ENCODE measurements around the gene SMARCD3. TPM values are rescaled to one million over a fixed set of nuclear protein-coding genes. Genes with fewer than 3 reads are reported as not detected.

The SMARCD3 gene
- total and polyA plus RNA-seq, 2 of the 8 experiments (the other 6 are each of a cell fraction or from before 2014, with no cell fraction given) = 3.0 to 5.6 TPM

- Histone ChIP-seq H3K4ac (replicated peaks; ENCODE audit: insufficient read length, low read depth, low read length) (peak within 1 kb of the TSS; percentile 81), H3K36me3 (ENCODE audit: control insufficient read depth in 2 of 4, insufficient read depth in 4 of 4, low read length in 3 of 4) (peaks cover 7 to 18% (median 11%) of the 10 kb centered on the region in 4 experiments; a peak in 7 of 8 replicates), H2AK5ac (ENCODE audit: low read depth, low read length) (peak within 1 kb of the TSS; percentile 53; the same call in 1 of the 2 replicates), H3K9me3 (ENCODE audit: insufficient read depth in 2 of 2, low read depth in 1 of 2, low read length in 1 of 2) (no peaks in the 10 kb centered on the region), H3K79me2 (ENCODE audit: control insufficient read depth in 1 of 2, insufficient read depth in 2 of 2, low read length in 2 of 2) (peaks cover 4 to 23% of the 10 kb centered on the region in 2 experiments; a peak in 3 of 4 replicates), H4K8ac (ENCODE audit: extremely low read depth, insufficient read depth, low read length) (peak within 1 kb of the TSS; percentile 81), H3K4me1 (replicated peaks in 1 of 4; ENCODE audit: control insufficient read depth in 3 of 4, insufficient read depth in 4 of 4, low read length in 3 of 4) (peaks cover 4 to 9% (median 6%) of the 10 kb centered on the region in 4 experiments; a peak in 5 of 7 replicates), H2BK20ac (ENCODE audit: low read length) (no peak within 1 kb of the TSS), H3K4me3 (ENCODE audit: extremely low read depth in 1 of 4, insufficient read depth in 2 of 4, low read depth in 3 of 4, low read length in 4 of 4) (peak within 1 kb of the TSS; percentile 72 to 96 (median 90)), H3K79me1 (ENCODE audit: low read depth, low read length) (peaks cover 11% of the 10 kb centered on the region), H3K56ac (replicated peaks; ENCODE audit: insufficient read length, low read depth, low read length) (peak within 1 kb of the TSS; percentile 63), H4K20me1 (replicated peaks in 1 of 2; ENCODE audit: control insufficient read depth in 1 of 2, insufficient read depth in 2 of 2, low read length in 2 of 2) (peaks cover 0 to 9% of the 10 kb centered on the region in 2 experiments), H3K9ac (replicated peaks in 1 of 4; ENCODE audit: extremely low read depth in 1 of 4, low read depth in 3 of 4, low read length in 3 of 4) (peak within 1 kb of the TSS; percentile 53 to 70 (median 61)), H2AFZ (ENCODE audit: low read length) (peak within 1 kb of the TSS; percentile 47), H3K18ac (ENCODE audit: extremely low read depth, low read length) (peak within 1 kb of the TSS; percentile 78; the same call in 1 of the 2 replicates), H3K27me3 (replicated peaks in 1 of 4; ENCODE audit: control insufficient read depth in 3 of 4, extremely low read depth in 1 of 4, insufficient read depth in 3 of 4, low read length in 3 of 4) (no peaks in the 10 kb centered on the region), H2BK15ac (ENCODE audit: low read length) (no peak within 1 kb of the TSS), H3K4me2 (ENCODE audit: insufficient read depth in 1 of 2, low read depth in 2 of 2, low read length in 2 of 2) (peak within 1 kb of the TSS; percentile 75 to 94), H3K27ac (ENCODE audit: low read depth, low read length) (no peak within 1 kb of the TSS; the same call in 1 of the 2 replicates), H2BK5ac (ENCODE audit: low read depth, low read length) (peak within 1 kb of the TSS; percentile 68; the same call in 1 of the 2 replicates), H4K5ac (ENCODE audit: insufficient read length, low read depth, low read length) (peak within 1 kb of the TSS; percentile 69), H4K91ac (replicated peaks; ENCODE audit: insufficient read length, low read length) (peak within 1 kb of the TSS; percentile 61), H3K23me2 (ENCODE audit: low read depth, low read length) (peaks cover 16% of the 10 kb centered on the region), H2BK12ac (ENCODE audit: low read depth, low read length) (no peak within 1 kb of the TSS), H2BK120ac (replicated peaks; ENCODE audit: low read depth, low read length) (no peak within 1 kb of the TSS), H3K14ac (ENCODE audit: insufficient read length) (no peak within 1 kb of the TSS), H3K23ac (ENCODE audit: insufficient read length) (peak within 1 kb of the TSS; percentile 12)
- whole genome bisulfite sequencing, 2 experiments (ENCODE audit: extremely low coverage in 1 of 2, insufficient coverage in 1 of 2, insufficient read length in 1 of 2, insufficient replicate concordance in 2 of 2, low coverage in 1 of 2, low lambda C conversion rate in 2 of 2, missing lambda C conversion rate in 1 of 2) = 3% methylated on average over 51 of the region's 79 CpGs; no CpG with 5 or more reads in 1 of the 2 experiments
- peak in 1 of 2 experiments; percentile 93 for DNase-seq (ENCODE audit: low read depth in 1 of 2, low spot score in 2 of 2)
- no peak for FAIRE-seq
- CTCF ChIA-PET (ENCODE audit: partially characterized antibody) = interaction anchor here (0.6 to 6.8 kb wide), 6 partner anchors 12 to 166 kb away, joined by 3 to 71 read pairs (median 3); no protein-coding TSS in a partner anchor
- POLR2A ChIA-PET (ENCODE audit: partially characterized antibody) = interaction anchor here (0.5 to 2.9 kb wide), 5 partner anchors 10 to 84 kb away, joined by 3 to 16 read pairs (median 4); no protein-coding TSS in a partner anchor
- TF ChIP-seq CBX5 (IDR thresholded peaks at IDR 0.05; ENCODE audit: low read depth, low read length) (no peak), BACH1 (IDR thresholded peaks at IDR 0.05; ENCODE audit: low read length) (peak; percentile 36; the same call in 1 of the 2 replicates), SP2 (IDR thresholded peaks at IDR 0.05; ENCODE audit: low read length) (peak; percentile 59; the same call in 1 of the 2 replicates), RBBP5 (IDR thresholded peaks at IDR 0.05; ENCODE audit: borderline replicate concordance, low read depth, low read length) (0 out of 2 replicates have a peak, but pooled peaks have one; percentile 54), HDAC6 (IDR thresholded peaks at IDR 0.05; ENCODE audit: low read depth, low read length) (no peak), POLR2AphosphoS5 (IDR thresholded peaks at IDR 0.05; ENCODE audit: low read depth, low read length) (peak; percentile 62; the same call in 1 of the 2 replicates), SIN3A (conservative IDR thresholded peaks at IDR 0.05 in 1 of 2, IDR thresholded peaks at IDR 0.05 in 1 of 2; ENCODE audit: low read depth in 1 of 2, low read length in 2 of 2) (0 out of 4 replicates have a peak, but pooled peaks have one; percentile 18 to 52), TCF12 (IDR thresholded peaks at IDR 0.05; ENCODE audit: low read depth, low read length) (no peak), SP1 (IDR thresholded peaks at IDR 0.05; ENCODE audit: low read depth, low read length) (no peak)
- TF ChIP-seq, protein P1, sequence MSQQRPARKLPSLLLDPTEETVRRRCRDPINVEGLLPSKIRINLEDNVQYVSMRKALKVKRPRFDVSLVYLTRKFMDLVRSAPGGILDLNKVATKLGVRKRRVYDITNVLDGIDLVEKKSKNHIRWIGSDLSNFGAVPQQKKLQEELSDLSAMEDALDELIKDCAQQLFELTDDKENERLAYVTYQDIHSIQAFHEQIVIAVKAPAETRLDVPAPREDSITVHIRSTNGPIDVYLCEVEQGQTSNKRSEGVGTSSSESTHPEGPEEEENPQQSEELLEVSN (IDR thresholded peaks at IDR 0.05) = no peak
Observed at GRCh38 chr7:151232091-151232916, 16.2 kb downstream of the SMARCD3 start, which contains the start of gene CHPF2. CHPF2 (plus strand) TSS chr7:151232483; CDS start chr7:151234012, 1,529 bp downstream.

Measured in H1 (cell line).